T-helper 2 cell treated with Interferon-gamma antibody and Interleukin-4, amounts not matched to agents 100 ng/mL and 5 ng/mL, for 36 hours (primary cell): Measurements from ENCODE around the gene UBXN7. TPM values are rescaled to one million over a fixed set of nuclear protein-coding genes. Genes with fewer than 3 reads are reported as not detected.
"Not testable (repeated sequence)": the region's sequence is repeated elsewhere in the genome, so short reads cannot be mapped to it uniquely, and the experiment has no call there.

ENCODE experiments used
- intact Hi-C: fragments of 100-400 bp; cut with micrococcal nuclease; formaldehyde crosslinking; loops from one replicate; pipeline ENCODE4 v1.15.1; 2023
- total RNA-seq: library from RNA; stranded (reverse); gene quantifications from 2 replicates; pipeline ENCODE4 v1.2.3, GENCODE V29; 2022

Gene UBXN7
- total RNA-seq, 1 donor from 2014 or later, result 47.9 TPM

- intact Hi-C loops, result no loop called here
Observed at GRCh38 chr3:196356556-196356955, 75.7 kb downstream of the UBXN7 start.

GRCh38 chr3:196355668-196356067, 76.6 kb downstream of the UBXN7 start:
- intact Hi-C loops, result no loop called here

GRCh38 chr3:196354132-196354531, 78.1 kb downstream of the UBXN7 start:
- intact Hi-C loops, result no loop called here

- intact Hi-C loops, result no loop called here
Observed at GRCh38 chr3:196351541-196351940, 80.7 kb downstream of the UBXN7 start.

GRCh38 chr3:196350067-196350466, 82.2 kb downstream of the UBXN7 start:
- intact Hi-C loops, result no loop called here

- intact Hi-C loops, result no loop called here
Observed at GRCh38 chr3:196348698-196349097, 83.5 kb downstream of the UBXN7 start.

GRCh38 chr3:196344663-196345062, 87.6 kb downstream of the UBXN7 start:
- intact Hi-C loops, result no loop called here

- intact Hi-C loops, result not testable (repeated sequence)
Observed at GRCh38 chr3:196343917-196344316, 88.3 kb downstream of the UBXN7 start.

- intact Hi-C loops, result no loop called here
Observed at GRCh38 chr3:196341137-196341536, 91.1 kb downstream of the UBXN7 start.

- intact Hi-C loops, result no loop called here
Observed at GRCh38 chr3:196340466-196340865, 91.8 kb downstream of the UBXN7 start.

GRCh38 chr3:196339493-196340254, 92.6 kb downstream of the UBXN7 start:
- intact Hi-C loops, result no loop called here

GRCh38 chr3:196339044-196339443, 93.2 kb downstream of the UBXN7 start:
- intact Hi-C loops, result no loop called here

GRCh38 chr3:196336319-196337145, 95.7 kb downstream of the UBXN7 start:
- intact Hi-C loops, result no loop called here

- intact Hi-C loops, result no loop called here
Observed at GRCh38 chr3:196335503-196335948, 96.7 kb downstream of the UBXN7 start.

GRCh38 chr3:196334982-196335381, 97.2 kb downstream of the UBXN7 start:
- intact Hi-C loops, result no loop called here

- intact Hi-C loops, result no loop called here
Observed at GRCh38 chr3:196332168-196332567, 100.1 kb downstream of the UBXN7 start.

GRCh38 chr3:196327405-196327804, 104.8 kb downstream of the UBXN7 start:
- intact Hi-C loops, result no loop called here

- intact Hi-C loops, result no loop called here
Observed at GRCh38 chr3:196326936-196327335, 105.3 kb downstream of the UBXN7 start.

GRCh38 chr3:196323691-196324090, 108.5 kb downstream of the UBXN7 start:
- intact Hi-C loops, result no loop called here

GRCh38 chr3:196323016-196323415, 109.2 kb downstream of the UBXN7 start:
- intact Hi-C loops, result no loop called here

GRCh38 chr3:196321162-196321561, 111.1 kb downstream of the UBXN7 start:
- intact Hi-C loops, result no loop called here

- intact Hi-C loops, result no loop called here
Observed at GRCh38 chr3:196320137-196320536, 112.1 kb downstream of the UBXN7 start.
